ENCODE measurements around the gene ISOC2.

DNA sequence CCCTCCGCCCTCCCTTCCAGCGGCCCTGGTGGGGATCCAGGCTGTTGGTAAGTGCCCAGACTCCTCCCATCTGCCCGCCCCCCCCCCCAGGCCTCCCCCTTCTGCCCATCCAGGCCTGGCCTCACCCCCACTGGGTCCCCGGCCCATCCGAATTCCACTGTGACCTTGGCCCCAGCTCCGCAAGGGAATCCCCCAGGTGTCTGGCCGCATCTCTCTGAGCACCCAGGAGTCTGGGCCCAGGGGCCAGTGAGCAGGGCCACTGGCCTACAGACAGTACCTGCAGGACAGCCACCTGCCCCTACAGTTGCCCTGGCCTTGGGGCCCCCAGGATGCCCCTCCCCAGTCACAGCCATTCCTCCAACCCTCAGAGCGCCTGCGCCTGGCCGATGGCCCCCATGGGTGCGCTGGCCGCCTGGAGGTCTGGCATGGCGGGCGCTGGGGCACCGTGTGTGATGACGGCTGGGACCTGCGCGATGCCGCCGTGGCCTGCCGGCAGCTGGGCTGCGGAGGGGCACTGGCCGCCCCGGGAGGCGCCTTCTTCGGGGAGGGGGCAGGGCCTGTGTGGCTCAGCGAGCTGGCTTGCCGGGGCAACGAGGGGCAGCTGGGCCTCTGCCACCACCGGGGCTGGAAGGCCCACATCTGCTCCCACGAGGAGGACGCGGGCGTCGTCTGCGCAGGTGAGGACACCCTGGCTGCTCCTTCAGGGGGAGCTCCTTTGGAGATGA, 27.7 kb upstream of the ISOC2 start:
- TF ChIP-seq, protein P1, sequence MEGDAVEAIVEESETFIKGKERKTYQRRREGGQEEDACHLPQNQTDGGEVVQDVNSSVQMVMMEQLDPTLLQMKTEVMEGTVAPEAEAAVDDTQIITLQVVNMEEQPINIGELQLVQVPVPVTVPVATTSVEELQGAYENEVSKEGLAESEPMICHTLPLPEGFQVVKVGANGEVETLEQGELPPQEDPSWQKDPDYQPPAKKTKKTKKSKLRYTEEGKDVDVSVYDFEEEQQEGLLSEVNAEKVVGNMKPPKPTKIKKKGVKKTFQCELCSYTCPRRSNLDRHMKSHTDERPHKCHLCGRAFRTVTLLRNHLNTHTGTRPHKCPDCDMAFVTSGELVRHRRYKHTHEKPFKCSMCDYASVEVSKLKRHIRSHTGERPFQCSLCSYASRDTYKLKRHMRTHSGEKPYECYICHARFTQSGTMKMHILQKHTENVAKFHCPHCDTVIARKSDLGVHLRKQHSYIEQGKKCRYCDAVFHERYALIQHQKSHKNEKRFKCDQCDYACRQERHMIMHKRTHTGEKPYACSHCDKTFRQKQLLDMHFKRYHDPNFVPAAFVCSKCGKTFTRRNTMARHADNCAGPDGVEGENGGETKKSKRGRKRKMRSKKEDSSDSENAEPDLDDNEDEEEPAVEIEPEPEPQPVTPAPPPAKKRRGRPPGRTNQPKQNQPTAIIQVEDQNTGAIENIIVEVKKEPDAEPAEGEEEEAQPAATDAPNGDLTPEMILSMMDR (IDR thresholded peaks at IDR 0.05): no peak
- TF ChIP-seq EZH2 (IDR thresholded peaks at IDR 0.05): no peak
